Endothelial cell of umbilical vein (primary cell): ENCODE measurements around the gene PCDH9. TPM values are rescaled to one million over a fixed set of nuclear protein-coding genes. Genes with fewer than 3 reads are reported as not detected.

Experiments
- BruUV-seq: library from RNA; stranded (reverse); fragments of 400-500 nt; replicated peaks from 2 replicates; lab custom pipeline; 2021; lab: Mats Ljungman, UMichigan
- CTCF ChIA-PET: fragments of 300-600, 350-600 bp; sonication (Branson Sonifier 250); formaldehyde crosslinking; loops from one replicate; lab custom pipeline; 2021; ENCODE audit warnings: antibody characterized with exemption, inconsistent platforms; lab: Charles Lee
- POLR2A ChIA-PET: fragments of 300-600, 350-600 bp; sonication (Branson Sonifier 250); formaldehyde crosslinking; loops from one replicate; lab custom pipeline; 2021; ENCODE audit warnings: antibody characterized with exemption, inconsistent platforms; lab: Charles Lee
- DNase-seq: peaks from one replicate; pipeline ENCODE4 v3.0.0-alpha.2; 2011; ENCODE audit warnings: low read depth, low spot score
- FAIRE-seq: peaks from 2 replicates; lab custom pipeline; 2011; peaks lifted over from hg19 to GRCh38; lab: Jason Lieb, UNC
- H2AFZ ChIP-seq: 2 replicates; pipeline ENCODE4 v1.6.0; 2012; ENCODE audit warnings: low read depth, low read length, control low read depth, inconsistent platforms
- H3K27ac ChIP-seq: 2 replicates; pipeline ENCODE4 v1.5.1; 2011; ENCODE audit warnings: low read depth, mild to moderate bottlenecking, control low read depth, low read length, moderate library complexity; ENCODE audit not compliant: insufficient read depth
- H3K27me3 ChIP-seq, 2 experiments: 2 replicates each; pipeline versions ENCODE4 v1.6.0 to v1.6.1; 2011; ENCODE audit warnings: low read length in 2 of 2, mixed read lengths in 1 of 2; ENCODE audit not compliant: control insufficient read depth in 2 of 2, insufficient read depth in 2 of 2
- H3K36me3 ChIP-seq, 2 experiments: 2 replicates in 1 of 2; 3 replicates in 1 of 2; pipeline ENCODE4 v1.5.1; 2011; ENCODE audit warnings: low read length in 2 of 2, mild to moderate bottlenecking in 1 of 2, moderate library complexity in 1 of 2; ENCODE audit not compliant: control insufficient read depth in 2 of 2, insufficient read depth in 2 of 2; ENCODE audit errors: extremely low read depth in 1 of 2
- H3K4me1 ChIP-seq: 3 replicates; pipeline ENCODE4 v1.5.1; 2011; ENCODE audit warnings: mild to moderate bottlenecking, low read length; ENCODE audit not compliant: control insufficient read depth, insufficient read depth; ENCODE audit errors: extremely low read depth
- H3K4me2 ChIP-seq: 2 replicates; pipeline ENCODE4 v1.6.1; 2011; ENCODE audit warnings: low read length, control low read depth, mixed read lengths; ENCODE audit not compliant: insufficient read depth
- H3K4me3 ChIP-seq, 3 experiments: fragments of 200-600 bp in 1 of 3; sonication (generic), shearing (Covaris generic) in 1 of 3; replicated peaks in 1 of 3; 2 replicates each; pipeline ENCODE4 v1.5.1; 2011 to 2016; ENCODE audit warnings: control low read depth in 3 of 3, low read length in 3 of 3, mild to moderate bottlenecking in 2 of 3, inconsistent platforms in 1 of 3, low read depth in 1 of 3, moderate library complexity in 1 of 3; ENCODE audit not compliant: insufficient read depth in 1 of 3
- H3K79me2 ChIP-seq: 2 replicates; pipeline ENCODE4 v1.6.0; 2012; ENCODE audit warnings: low read length, inconsistent platforms; ENCODE audit not compliant: control insufficient read depth, insufficient read depth
- H3K9ac ChIP-seq: replicated peaks from 2 replicates; pipeline ENCODE3; 2011; ENCODE audit warnings: low read length, control low read depth; ENCODE audit not compliant: insufficient read depth; ENCODE audit errors: extremely low read depth
- H3K9me1 ChIP-seq: replicated peaks from 3 replicates; pipeline ENCODE4 v1.6.0; 2011; ENCODE audit warnings: mild to moderate bottlenecking, low read length; ENCODE audit not compliant: control insufficient read depth, insufficient read depth; ENCODE audit errors: extremely low read depth
- H3K9me3 ChIP-seq: replicated peaks from 2 replicates; pipeline ENCODE4 v1.5.1; 2012; ENCODE audit warnings: low read length, inconsistent platforms; ENCODE audit not compliant: control insufficient read depth, insufficient read depth
- H4K20me1 ChIP-seq: replicated peaks from 2 replicates; pipeline ENCODE3; 2011; ENCODE audit warnings: mild to moderate bottlenecking, low read length; ENCODE audit not compliant: control insufficient read depth, insufficient read depth; ENCODE audit errors: extremely low read depth
- CTCF ChIP-seq, 2 donors: IDR thresholded peaks; 1 replicate in 1 of 2; 2 replicates in 1 of 2; pipeline ENCODE4 v1.5.1; 2011; ENCODE audit warnings: low read length in 2 of 2, mild to moderate bottlenecking in 2 of 2, moderate library complexity in 2 of 2, control low read depth in 1 of 2, inconsistent platforms in 1 of 2, low read depth in 1 of 2; ENCODE audit not compliant: insufficient read depth in 1 of 2; ENCODE audit errors: extremely low read depth in 1 of 2
- EZH2 ChIP-seq: IDR thresholded peaks from 2 replicates; pipeline ENCODE4 v1.6.1; 2012; ENCODE audit warnings: borderline replicate concordance, low read depth, mild to moderate bottlenecking, moderate library complexity, low read length, inconsistent platforms; ENCODE audit not compliant: severe bottlenecking
- FOS ChIP-seq: IDR thresholded peaks from 2 replicates; pipeline ENCODE4 v1.6.1; 2011; ENCODE audit warnings: mild to moderate bottlenecking, low read length, moderate library complexity, borderline replicate concordance; ENCODE audit not compliant: insufficient read depth
- GATA2 ChIP-seq: IDR thresholded peaks from 2 replicates; pipeline ENCODE4 v1.7.0; 2011; ENCODE audit warnings: low read depth, mild to moderate bottlenecking, moderate library complexity, mixed read lengths, low read length; ENCODE audit not compliant: insufficient read length, insufficient read depth
- JUN ChIP-seq: IDR thresholded peaks from 2 replicates; pipeline ENCODE4 v1.6.1; 2011; ENCODE audit warnings: borderline replicate concordance, low read depth; ENCODE audit not compliant: insufficient read length, insufficient read depth
- dilution Hi-C: fragments of 300-500 bp; cut with MboI; formaldehyde crosslinking; loops from one replicate; pipeline ENCODE4 v1.15.0; 2019; ENCODE audit warnings: low sequenced_read_pairs; ENCODE audit not compliant: extremely low pct_ligation_motif_present
- intact Hi-C: fragments of 100-400 bp; cut with micrococcal nuclease; formaldehyde crosslinking; loops from one replicate; pipeline ENCODE4 v1.10.0; 2022
- polyA plus RNA-seq, 4 experiments: library from polyadenylated mRNA; depleted of rRNA in 3 of 4; stranded (reverse) in 3 of 4; unstranded in 1 of 4; fragments of >200 nt; gene quantifications; 2 replicates each; pipeline versions ENCODE4 v1.2.1 to v1.2.3, GENCODE V29; 2011 to 2012; ENCODE audit warnings: missing spikeins in 1 of 4
- total RNA-seq: library from RNA; stranded (reverse); gene quantifications from 2 replicates; pipeline ENCODE4 v1.2.3, GENCODE V29; 2021

PCDH9 gene
- total and polyA plus RNA-seq, 2 donors (not counting 3 experiments of a cell fraction or from before 2014, with no cell fraction given) = 1.1 to 5.2 TPM

- Histone ChIP-seq H3K27ac (peak overlapping the region; percentile 85), H3K36me3 (no peaks in the 10 kb centered on the region), H3K4me1 (peaks cover 14% of the 10 kb centered on the region), H3K27me3 (no peaks in the 10 kb centered on the region), H3K79me2 (no peaks in the 10 kb centered on the region), H2AFZ (peak overlapping the region; percentile 99), H4K20me1 (no peaks in the 10 kb centered on the region), H3K9me3 (no peaks in the 10 kb centered on the region), H3K4me3 (peak overlapping the region; percentile 58 to 98 (median 83)), H3K9me1 (no peaks in the 10 kb centered on the region), H3K4me2 (peak overlapping the region; percentile 99), H3K9ac (peak overlapping the region; percentile 93)
- peak; percentile 28 for FAIRE-seq
- DNase-seq = no peak
- intact Hi-C loops (loop anchor here (2.0 to 5.0 kb wide), 4 partner anchors 304 to 1319 kb away; no protein-coding TSS in a partner anchor), dilution Hi-C loops (no loop called here)
- POLR2A ChIA-PET = interaction anchor here (0.6 kb wide), 1 partner anchor 43 kb away, joined by 5 read pairs; no protein-coding TSS in a partner anchor
- no TSS peak for BruUV-seq
- TF ChIP-seq GATA2 (no peak), JUN (no peak)
- CTCF ChIA-PET = interaction anchor here (0.7 to 1.6 kb wide), 5 partner anchors 237 to 1235 kb away, joined by 3 to 5 read pairs (median 3); no protein-coding TSS in a partner anchor
Measured at GRCh38 chr13:67231289-67232000, 1.3 kb upstream of the PCDH9 start.

GRCh38 chr13:67230404-67231288, 510 bp upstream of the PCDH9 start:
- intact Hi-C loops = loop anchor here (1.0 to 5.0 kb wide), 6 partner anchors 83 to 1318 kb away; no protein-coding TSS in a partner anchor

More at GRCh38 chr13:67230404-67231288, 510 bp upstream of the PCDH9 start:
- H3K36me3 ChIP-seq = no peaks in the 10 kb centered on the region
- H3K9me1 ChIP-seq = no peaks in the 10 kb centered on the region
- H3K4me2 ChIP-seq = peak overlapping the region; percentile 99
- peaks cover 14% of the 10 kb centered on the region for H3K4me1 ChIP-seq
- peak overlapping the region; percentile 85 for H3K27ac ChIP-seq
- H4K20me1 ChIP-seq = no peaks in the 10 kb centered on the region
- H2AFZ ChIP-seq = peak overlapping the region; percentile 99
- H3K9me3 ChIP-seq = no peaks in the 10 kb centered on the region
- no peak for TF ChIP-seq CTCF (IDR thresholded peaks at IDR 0.05; ENCODE audit: extremely low read depth in 1 of 2, insufficient read depth in 1 of 2, low read depth in 1 of 2, low read length in 2 of 2)
- TF ChIP-seq FOS = peak; percentile 40
- no peak for TF ChIP-seq EZH2
- CTCF ChIA-PET = interaction anchor here (0.8 to 1.6 kb wide), 3 partner anchors 236 to 1234 kb away, joined by 3 to 5 read pairs (median 3); no protein-coding TSS in a partner anchor
- H3K79me2 ChIP-seq = no peaks in the 10 kb centered on the region
- FAIRE-seq = peak; percentile 91
- H3K27me3 ChIP-seq = no peaks in the 10 kb centered on the region
- BruUV-seq = TSS peak; percentile 62
- H3K9ac ChIP-seq = peak overlapping the region; percentile 93
- H3K4me3 ChIP-seq = peak overlapping the region; percentile 58 to 98 (median 83)
- POLR2A ChIA-PET = no interaction called here
- dilution Hi-C loops = no loop called here
- DNase-seq = peak; percentile 99
